H1 (cell line): ENCODE results near the gene SNED1. TPM values are rescaled to one million over a fixed set of nuclear protein-coding genes. Genes with fewer than 3 reads are reported as not detected.

Experiments used
- ATF2 ChIP-seq: IDR thresholded peaks from 2 replicates; pipeline ENCODE4 v1.6.1; 2012; ENCODE audit warnings: low read length, inconsistent platforms
- polyA plus RNA-seq, 7 experiments: library from polyadenylated mRNA; depleted of rRNA in 3 of 7; stranded (reverse) in 5 of 7; unstranded in 2 of 7; fragments of >200 nt in 5 of 7; fragments of 200-250 nt in 2 of 7; gene quantifications; 1 replicate in 5 of 7; 2 replicates in 1 of 7; 4 replicates in 1 of 7; pipeline versions ENCODE4 v1.2.1 to v1.2.3, GENCODE V29; 2011 to 2013; ENCODE audit warnings: missing spikeins in 2 of 7, mixed read lengths in 2 of 7
- total RNA-seq: library from RNA; stranded (reverse); fragmentation: NEBNext Ultra II Directional; extraction: Animal tissue kit (Norgen Biotek cat#: 25700); gene quantifications from 2 replicates; pipeline ENCODE4 v1.2.1, GENCODE V29; 2021

The SNED1 gene
- total and polyA plus RNA-seq, 2 of the 8 experiments (the other 6 are each of a cell fraction or from before 2014, with no cell fraction given) = 1.9 TPM

GRCh38 chr2:241049739-241050623 is 51.6 kb downstream of the SNED1 start (continued):
- no peak for TF ChIP-seq ATF2
